Common myeloid progenitor, CD34-positive (primary cell): ENCODE data around the gene UBE4A.

Source experiments
- CTCF ChIA-PET: fragments of 350-600 bp; sonication (Branson Sonifier 250); formaldehyde crosslinking; loops from one replicate; lab custom pipeline; 2021; ENCODE audit warnings: antibody characterized with exemption; lab: Charles Lee
- POLR2A ChIA-PET: fragments of 350-600 bp; sonication (Branson Sonifier 250); formaldehyde crosslinking; loops from one replicate; lab custom pipeline; 2021; ENCODE audit warnings: antibody characterized with exemption; lab: Charles Lee
- DNase-seq, 3 donors: peaks; one replicate each; pipeline versions ENCODE4 v3.0.0 to v3.0.0-alpha.2; 2013
- H3K27ac ChIP-seq, 2 experiments: 1 replicate in 1 of 2; 2 replicates in 1 of 2; pipeline ENCODE4 v1.7.0; 2013; ENCODE audit warnings: inconsistent platforms in 2 of 2, low read length in 2 of 2, mild to moderate bottlenecking in 2 of 2, low read depth in 1 of 2, moderate library complexity in 1 of 2; ENCODE audit not compliant: severe bottlenecking in 2 of 2, insufficient read depth in 1 of 2, poor library complexity in 1 of 2
- H3K27me3 ChIP-seq, 5 experiments: replicated peaks in 2 of 5; 1 replicate in 3 of 5; 2 replicates in 2 of 5; pipeline versions ENCODE4 v1.6.1 to v1.7.0; 2013; ENCODE audit warnings: low read length in 4 of 5, mild to moderate bottlenecking in 2 of 5, moderate library complexity in 2 of 5, inconsistent platforms in 1 of 5; ENCODE audit not compliant: insufficient read depth in 5 of 5, control insufficient read depth in 4 of 5
- H3K36me3 ChIP-seq, 4 experiments: 1 replicate in 2 of 4; 2 replicates in 2 of 4; pipeline versions ENCODE4 v1.6.1 to v1.7.0; 2013; ENCODE audit warnings: low read length in 3 of 4, control low read depth in 1 of 4, mild to moderate bottlenecking in 1 of 4; ENCODE audit not compliant: control insufficient read depth in 4 of 4, insufficient read depth in 4 of 4
- H3K4me1 ChIP-seq, 4 experiments: 1 replicate in 3 of 4; 2 replicates in 1 of 4; pipeline versions ENCODE4 v1.6.1 to v1.7.1; 2013; ENCODE audit warnings: low read length in 3 of 4, mild to moderate bottlenecking in 3 of 4, control low read depth in 1 of 4, inconsistent platforms in 1 of 4, moderate library complexity in 1 of 4; ENCODE audit not compliant: control insufficient read depth in 4 of 4, insufficient read depth in 4 of 4; ENCODE audit errors: control extremely low read depth in 1 of 4
- H3K4me3 ChIP-seq, 7 experiments: 1 replicate in 4 of 7; 2 replicates in 3 of 7; pipeline versions ENCODE4 v1.5.1 to v1.7.0; 2013; ENCODE audit warnings: mild to moderate bottlenecking in 7 of 7, low read length in 6 of 7, moderate library complexity in 6 of 7, inconsistent platforms in 2 of 7, low read depth in 2 of 7, control low read depth in 1 of 7; ENCODE audit not compliant: insufficient read depth in 4 of 7, control insufficient read depth in 1 of 7; ENCODE audit errors: extremely low read depth in 1 of 7
- H3K9me3 ChIP-seq, 5 experiments: 1 replicate in 4 of 5; 2 replicates in 1 of 5; pipeline versions ENCODE4 v1.6.1 to v1.7.1; 2013; ENCODE audit warnings: low read length in 4 of 5, mild to moderate bottlenecking in 2 of 5, inconsistent platforms in 1 of 5, low read depth in 1 of 5, moderate library complexity in 1 of 5; ENCODE audit not compliant: control insufficient read depth in 4 of 5, insufficient read depth in 2 of 5; ENCODE audit errors: control extremely low read depth in 1 of 5
- WGBS: methylation state at CpG from one replicate; pipeline ENCODE4 v1.1.5; 2013; ENCODE audit not compliant: insufficient coverage; 5-methylcytosine and 5-hydroxymethylcytosine counted together

Gene UBE4A

GRCh38 chr11:118353084-118353710 lies 6.2 kb upstream of the UBE4A start:
- ChIA-PET CTCF (interaction anchor here (0.8 to 4.2 kb wide), 11 partner anchors 10 to 158 kb away, joined by 3 to 22 read pairs (median 4); partner anchors contain the start of gene CD3E), POLR2A (interaction anchor here (0.6 kb wide), 1 partner anchor 12 kb away, joined by 4 read pairs; no protein-coding TSS in a partner anchor)
- no peaks in the 10 kb centered on the region for H3K9me3 ChIP-seq
- peak; percentile 41 to 72 (median 59) for DNase-seq
- 20% methylated on average over 1 of the region's 6 CpGs for whole genome bisulfite sequencing
- H3K4me1 ChIP-seq = no peaks in the 10 kb centered on the region
- peaks cover 0 to 2% (median 0%) of the 10 kb centered on the region in 5 experiments for H3K27me3 ChIP-seq
- no peak overlapping the region for H3K4me3 ChIP-seq
- no peak overlapping the region for H3K27ac ChIP-seq
- no peaks in the 10 kb centered on the region for H3K36me3 ChIP-seq

GRCh38 chr11:118358071-118358470 lies 1.3 kb upstream of the UBE4A start:
- no peak overlapping the region for H3K27ac ChIP-seq
- peaks cover 5 to 15% (median 14%) of the 10 kb centered on the region in 4 experiments for H3K4me1 ChIP-seq
- no peaks in the 10 kb centered on the region for H3K9me3 ChIP-seq
- ChIA-PET CTCF (interaction anchor here (1.1 to 1.9 kb wide), 2 partner anchors 62 to 160 kb away, joined by 5 to 8 read pairs; no protein-coding TSS in a partner anchor), POLR2A (no interaction called here)
- H3K27me3 ChIP-seq = no peaks in the 10 kb centered on the region
- no peaks in the 10 kb centered on the region for H3K36me3 ChIP-seq
- no CpG with 5 or more reads among the region's 3 CpGs for WGBS
- no peak overlapping the region for H3K4me3 ChIP-seq
- no peak for DNase-seq

GRCh38 chr11:118364956-118365615 lies 5.7 kb downstream of the UBE4A start:
- H3K4me1 ChIP-seq = peaks cover 2 to 9% (median 7%) of the 10 kb centered on the region in 4 experiments
- no peaks in the 10 kb centered on the region for H3K9me3 ChIP-seq
- H3K4me3 ChIP-seq = no peak overlapping the region
- H3K27ac ChIP-seq = peak overlapping the region in 1 of 2 experiments; percentile 1
- ChIA-PET CTCF (interaction anchor here (0.7 to 1.2 kb wide), 7 partner anchors 9 to 184 kb away, joined by 3 to 5 read pairs (median 3); no protein-coding TSS in a partner anchor), POLR2A (interaction anchor here (0.6 kb wide), 1 partner anchor 12 kb away, joined by 4 read pairs; no protein-coding TSS in a partner anchor)
- 100% methylated on average over 1 of the region's 3 CpGs for WGBS
- peaks cover 27 to 45% (median 35%) of the 10 kb centered on the region in 4 experiments for H3K36me3 ChIP-seq
- H3K27me3 ChIP-seq = no peaks in the 10 kb centered on the region
- no peak for DNase-seq

- Histone ChIP-seq H3K27ac (no peak overlapping the region), H3K4me1 (no peaks in the 10 kb centered on the region), H3K9me3 (no peaks in the 10 kb centered on the region), H3K36me3 (peaks cover 34 to 53% (median 43%) of the 10 kb centered on the region in 4 experiments), H3K4me3 (no peak overlapping the region), H3K27me3 (no peaks in the 10 kb centered on the region)
- WGBS = 100% methylated on average over 1 of the region's 1 CpG
- DNase-seq = no peak
- ChIA-PET CTCF (interaction anchor here (0.9 to 1.2 kb wide), 4 partner anchors 33 to 195 kb away, joined by 3 read pairs; no protein-coding TSS in a partner anchor), POLR2A (no interaction called here)
Measured at GRCh38 chr11:118366287-118366686, 6.9 kb downstream of the UBE4A start.

GRCh38 chr11:118370774-118371173 lies 11.4 kb downstream of the UBE4A start:
- Histone ChIP-seq H3K9me3 (no peaks in the 10 kb centered on the region), H3K4me1 (no peaks in the 10 kb centered on the region), H3K36me3 (peaks cover 44 to 84% (median 63%) of the 10 kb centered on the region in 4 experiments), H3K4me3 (no peak overlapping the region), H3K27ac (no peak overlapping the region), H3K27me3 (no peaks in the 10 kb centered on the region)
- ChIA-PET POLR2A (no interaction called here), CTCF (no interaction called here)
- no peak for DNase-seq
- 89% methylated on average over 3 of the region's 4 CpGs for WGBS

- WGBS = 96% methylated on average over 2 of the region's 2 CpGs
- ChIA-PET CTCF (interaction anchor here (0.8 to 3.7 kb wide), 5 partner anchors 8 to 101 kb away, joined by 3 to 20 read pairs (median 4); no protein-coding TSS in a partner anchor), POLR2A (interaction anchor here (1.2 kb wide), 1 partner anchor 10 kb away, joined by 3 read pairs; no protein-coding TSS in a partner anchor)
- no peak overlapping the region for H3K4me3 ChIP-seq
- H3K27ac ChIP-seq = no peak overlapping the region
- DNase-seq = no peak
- no peaks in the 10 kb centered on the region for H3K27me3 ChIP-seq
- peaks cover 36 to 84% (median 61%) of the 10 kb centered on the region in 4 experiments for H3K36me3 ChIP-seq
- no peaks in the 10 kb centered on the region for H3K9me3 ChIP-seq
- H3K4me1 ChIP-seq = no peaks in the 10 kb centered on the region
Measured at GRCh38 chr11:118373263-118373662, 13.9 kb downstream of the UBE4A start.
